Suprapubic skin (tissue), 3 donors: ENCODE measurements around the gene PRRT1.

Experiments
- POLR2A ChIP-seq, 2 donors: fragments of 450-650 bp; IDR thresholded peaks; one replicate each; pipeline ENCODE4 v1.6.1; 2017; ENCODE audit warnings: antibody characterized with exemption in 2 of 2, mild to moderate bottlenecking in 2 of 2, moderate library complexity in 2 of 2
- TF ChIP-seq, protein P1 (sequence below), 2 donors: fragments of 200-600 bp in 1 of 2; fragments of 450-650 bp in 1 of 2; sonication (generic) in 1 of 2; IDR thresholded peaks; one replicate each; pipeline ENCODE4 v1.5.1; 2016 to 2019; ENCODE audit warnings: antibody characterized with exemption in 2 of 2, mild to moderate bottlenecking in 1 of 2, moderate library complexity in 1 of 2

- no peak for TF ChIP-seq POLR2A (IDR thresholded peaks at IDR 0.05)
- TF ChIP-seq, protein P1, sequence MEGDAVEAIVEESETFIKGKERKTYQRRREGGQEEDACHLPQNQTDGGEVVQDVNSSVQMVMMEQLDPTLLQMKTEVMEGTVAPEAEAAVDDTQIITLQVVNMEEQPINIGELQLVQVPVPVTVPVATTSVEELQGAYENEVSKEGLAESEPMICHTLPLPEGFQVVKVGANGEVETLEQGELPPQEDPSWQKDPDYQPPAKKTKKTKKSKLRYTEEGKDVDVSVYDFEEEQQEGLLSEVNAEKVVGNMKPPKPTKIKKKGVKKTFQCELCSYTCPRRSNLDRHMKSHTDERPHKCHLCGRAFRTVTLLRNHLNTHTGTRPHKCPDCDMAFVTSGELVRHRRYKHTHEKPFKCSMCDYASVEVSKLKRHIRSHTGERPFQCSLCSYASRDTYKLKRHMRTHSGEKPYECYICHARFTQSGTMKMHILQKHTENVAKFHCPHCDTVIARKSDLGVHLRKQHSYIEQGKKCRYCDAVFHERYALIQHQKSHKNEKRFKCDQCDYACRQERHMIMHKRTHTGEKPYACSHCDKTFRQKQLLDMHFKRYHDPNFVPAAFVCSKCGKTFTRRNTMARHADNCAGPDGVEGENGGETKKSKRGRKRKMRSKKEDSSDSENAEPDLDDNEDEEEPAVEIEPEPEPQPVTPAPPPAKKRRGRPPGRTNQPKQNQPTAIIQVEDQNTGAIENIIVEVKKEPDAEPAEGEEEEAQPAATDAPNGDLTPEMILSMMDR (IDR thresholded peaks at IDR 0.05), result no peak
Observed at GRCh38 chr6:32128751-32129296, 22.9 kb downstream of the PRRT1 start.
